UCSD-AML1 (cell line): ENCODE data around the gene ZDHHC11.
"Not testable (repeated sequence)": the region's sequence is repeated elsewhere in the genome, so short reads cannot be mapped to it uniquely, and the experiment has no call there.

Experiments used
- DNase-seq: peaks from one replicate; lab custom pipeline; 2025; ENCODE audit not compliant: unreplicated experiment; lab: John Stamatoyannopoulos, UW

ZDHHC11 gene

GRCh38 chr5:860506-861150, 9.8 kb upstream of the ZDHHC11 start:
- DNase-seq = no peak

GRCh38 chr5:859798-860296, 9.1 kb upstream of the ZDHHC11 start:
- no peak for DNase-seq

- no peak for DNase-seq
Measured at GRCh38 chr5:859391-859790, 8.6 kb upstream of the ZDHHC11 start.

- no peak for DNase-seq
Measured at GRCh38 chr5:858726-859125, 7.9 kb upstream of the ZDHHC11 start.

- DNase-seq = no peak
Measured at GRCh38 chr5:856531-857425, 6.0 kb upstream of the ZDHHC11 start.

- no peak for DNase-seq
Measured at GRCh38 chr5:855771-856530, 5.2 kb upstream of the ZDHHC11 start.

- no peak for DNase-seq
Measured at GRCh38 chr5:854966-855743, 4.4 kb upstream of the ZDHHC11 start.

- no peak for DNase-seq
Measured at GRCh38 chr5:854217-854616, 3.4 kb upstream of the ZDHHC11 start.

- DNase-seq = not testable (repeated sequence)
Measured at GRCh38 chr5:853416-854090, 2.8 kb upstream of the ZDHHC11 start.

- no peak for DNase-seq
Measured at GRCh38 chr5:852431-853401, 1.9 kb upstream of the ZDHHC11 start.

- DNase-seq = no peak
Measured at GRCh38 chr5:852018-852417, 1.2 kb upstream of the ZDHHC11 start.

GRCh38 chr5:851553-851952, 767 bp upstream of the ZDHHC11 start:
- no peak for DNase-seq

GRCh38 chr5:851076-851475, 290 bp upstream of the ZDHHC11 start:
- no peak for DNase-seq

GRCh38 chr5:849651-850301, 1.0 kb downstream of the ZDHHC11 start:
- no peak for DNase-seq

- no peak for DNase-seq
Measured at GRCh38 chr5:848671-849111, 2.1 kb downstream of the ZDHHC11 start.

- not testable (repeated sequence) for DNase-seq
Measured at GRCh38 chr5:847736-848135, 3.0 kb downstream of the ZDHHC11 start.

- not testable (repeated sequence) for DNase-seq
Measured at GRCh38 chr5:847212-847611, 3.6 kb downstream of the ZDHHC11 start.

GRCh38 chr5:846602-847091, 4.1 kb downstream of the ZDHHC11 start:
- not testable (repeated sequence) for DNase-seq
